GM18858 (cell line): ENCODE data around the gene VEZF1.

Source experiments
- ATAC-seq: cut with Tn5 transposase; IDR thresholded peaks from one replicate; pipeline ENCODE4 v1.9.1; 2021; ENCODE audit not compliant: unreplicated experiment

Gene VEZF1

GRCh38 chr17:57987581-57988300 is at the start of gene VEZF1:
VEZF1 (minus strand) TSS chr17:57988254; CDS start chr17:57988111, 143 bp downstream.
- ATAC-seq: peak; percentile 34

GRCh38 chr17:58032691-58033415 is 44.8 kb upstream of the VEZF1 start:
- no peak for ATAC-seq

GRCh38 chr17:58028578-58028977 is 40.5 kb upstream of the VEZF1 start:
- no peak for ATAC-seq

GRCh38 chr17:58020401-58020800 is 32.3 kb upstream of the VEZF1 start:
- no peak for ATAC-seq

GRCh38 chr17:58019521-58019920 is 31.5 kb upstream of the VEZF1 start:
- ATAC-seq: no peak

GRCh38 chr17:58019039-58019438 is 31.0 kb upstream of the VEZF1 start:
- ATAC-seq: no peak

GRCh38 chr17:58010067-58010799 is 22.2 kb upstream of the VEZF1 start:
- ATAC-seq: no peak

- no peak for ATAC-seq
Measured at GRCh38 chr17:58007781-58008706, 20.0 kb upstream of the VEZF1 start.

- ATAC-seq: peak; percentile 70
Measured at GRCh38 chr17:58006924-58007780, 19.1 kb upstream of the VEZF1 start, which contains the start of gene SRSF1. SRSF1 (minus strand) TSS chr17:58007246; CDS start chr17:58007137, 109 bp downstream.

GRCh38 chr17:58006560-58006923 is 18.5 kb upstream of the VEZF1 start:
- ATAC-seq: no peak

- ATAC-seq: no peak
Measured at GRCh38 chr17:58005728-58006559, 17.9 kb upstream of the VEZF1 start.

GRCh38 chr17:58005031-58005727 is 17.1 kb upstream of the VEZF1 start:
- ATAC-seq: no peak

- no peak for ATAC-seq
Measured at GRCh38 chr17:58004060-58004459, 16.0 kb upstream of the VEZF1 start.

- ATAC-seq: no peak
Measured at GRCh38 chr17:58002973-58003372, 14.9 kb upstream of the VEZF1 start.

GRCh38 chr17:58002154-58002948 is 14.3 kb upstream of the VEZF1 start:
- no peak for ATAC-seq

- no peak for ATAC-seq
Measured at GRCh38 chr17:58001461-58002124, 13.5 kb upstream of the VEZF1 start.

- ATAC-seq: no peak
Measured at GRCh38 chr17:57999496-58000017, 11.5 kb upstream of the VEZF1 start.
